ENCODE data around the gene PER3. TPM values are rescaled to one million over a fixed set of nuclear protein-coding genes. Genes with fewer than 3 reads are reported as not detected.

Gene PER3
- total RNA-seq, 1 experiment from 2014 or later, result 3.8 TPM

DNA sequence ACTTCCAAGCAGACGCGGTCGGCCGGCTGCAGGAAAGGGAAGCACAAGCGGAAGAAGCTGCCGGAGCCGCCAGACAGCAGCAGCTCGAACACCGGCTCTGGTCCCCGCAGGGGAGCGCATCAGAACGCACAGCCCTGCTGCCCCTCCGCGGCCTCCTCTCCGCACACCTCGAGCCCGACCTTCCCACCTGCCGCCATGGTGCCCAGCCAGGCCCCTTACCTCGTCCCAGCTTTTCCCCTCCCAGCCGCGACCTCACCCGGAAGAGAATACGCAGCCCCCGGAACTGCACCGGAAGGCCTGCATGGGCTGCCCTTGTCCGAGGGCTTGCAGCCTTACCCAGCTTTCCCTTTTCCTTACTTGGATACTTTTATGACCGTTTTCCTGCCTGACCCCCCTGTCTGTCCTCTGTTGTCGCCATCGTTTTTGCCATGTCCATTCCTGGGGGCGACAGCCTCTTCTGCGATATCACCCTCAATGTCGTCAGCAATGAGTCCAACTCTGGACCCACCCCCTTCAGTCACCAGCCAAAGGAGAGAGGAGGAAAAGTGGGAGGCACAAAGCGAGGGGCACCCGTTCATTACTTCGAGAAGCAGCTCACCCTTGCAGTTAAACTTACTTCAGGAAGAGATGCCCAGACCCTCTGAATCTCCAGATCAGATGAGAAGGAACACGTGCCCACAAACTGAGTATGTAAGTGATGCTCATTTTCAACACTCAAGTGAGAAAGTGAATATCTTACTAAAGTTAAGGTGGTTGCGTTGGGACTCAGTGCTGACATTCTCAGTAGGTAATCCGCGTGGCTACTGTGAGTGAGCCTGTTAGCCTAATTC lies 43.2 kb downstream of the PER3 start:
- intact Hi-C loops (cut with micrococcal nuclease; ENCODE audit: unreplicated experiment), result no loop called here
- CTCF ChIA-PET, result no interaction called here
- H3K4me3 Mint-ChIP-seq (ENCODE audit: low read depth, unreplicated experiment), result no peak overlapping the region
- H3K9me3 Mint-ChIP-seq (ENCODE audit: low read depth, unreplicated experiment), result no peaks in the 10 kb centered on the region
- BruUV-seq (replicated peaks), result no TSS peak
- no peak for DNase-seq
- H3K4me1 Mint-ChIP-seq (ENCODE audit: low read depth, unreplicated experiment), result no peaks in the 10 kb centered on the region
- H3K27me3 Mint-ChIP-seq (ENCODE audit: unreplicated experiment), result no peaks in the 10 kb centered on the region
- TF ChIP-seq, protein P1, sequence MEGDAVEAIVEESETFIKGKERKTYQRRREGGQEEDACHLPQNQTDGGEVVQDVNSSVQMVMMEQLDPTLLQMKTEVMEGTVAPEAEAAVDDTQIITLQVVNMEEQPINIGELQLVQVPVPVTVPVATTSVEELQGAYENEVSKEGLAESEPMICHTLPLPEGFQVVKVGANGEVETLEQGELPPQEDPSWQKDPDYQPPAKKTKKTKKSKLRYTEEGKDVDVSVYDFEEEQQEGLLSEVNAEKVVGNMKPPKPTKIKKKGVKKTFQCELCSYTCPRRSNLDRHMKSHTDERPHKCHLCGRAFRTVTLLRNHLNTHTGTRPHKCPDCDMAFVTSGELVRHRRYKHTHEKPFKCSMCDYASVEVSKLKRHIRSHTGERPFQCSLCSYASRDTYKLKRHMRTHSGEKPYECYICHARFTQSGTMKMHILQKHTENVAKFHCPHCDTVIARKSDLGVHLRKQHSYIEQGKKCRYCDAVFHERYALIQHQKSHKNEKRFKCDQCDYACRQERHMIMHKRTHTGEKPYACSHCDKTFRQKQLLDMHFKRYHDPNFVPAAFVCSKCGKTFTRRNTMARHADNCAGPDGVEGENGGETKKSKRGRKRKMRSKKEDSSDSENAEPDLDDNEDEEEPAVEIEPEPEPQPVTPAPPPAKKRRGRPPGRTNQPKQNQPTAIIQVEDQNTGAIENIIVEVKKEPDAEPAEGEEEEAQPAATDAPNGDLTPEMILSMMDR (IDR thresholded peaks at IDR 0.05; ENCODE audit: unreplicated experiment), result no peak
- no peaks in the 10 kb centered on the region for H3K36me3 Mint-ChIP-seq (ENCODE audit: insufficient read depth, unreplicated experiment)
- no peak overlapping the region for H3K27ac Mint-ChIP-seq (ENCODE audit: unreplicated experiment)

DNA sequence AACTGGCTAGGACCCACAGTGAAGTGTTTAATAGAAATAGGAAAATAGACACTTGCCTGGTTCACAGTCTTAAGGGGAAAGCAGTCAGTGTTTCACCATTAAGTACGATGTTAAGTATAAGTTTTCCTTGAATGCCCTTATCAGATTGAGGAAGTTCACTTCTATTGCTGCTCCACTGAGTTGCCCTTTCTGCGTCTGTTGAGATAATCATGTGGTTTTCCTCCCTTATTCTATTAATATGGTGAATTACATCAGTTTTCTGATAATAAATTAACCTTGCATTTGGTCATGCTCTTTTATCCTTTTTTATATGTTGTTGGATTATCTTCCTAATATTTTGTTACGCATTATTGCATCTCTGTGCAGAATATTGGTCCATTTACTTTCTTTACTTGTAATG lies 47.4 kb downstream of the PER3 start:
- no TSS peak for BruUV-seq (replicated peaks)
- no peak overlapping the region for H3K27ac Mint-ChIP-seq (ENCODE audit: unreplicated experiment)
- H3K27me3 Mint-ChIP-seq (ENCODE audit: unreplicated experiment), result no peaks in the 10 kb centered on the region
- no peaks in the 10 kb centered on the region for H3K9me3 Mint-ChIP-seq (ENCODE audit: low read depth, unreplicated experiment)
- CTCF ChIA-PET, result no interaction called here
- H3K4me3 Mint-ChIP-seq (ENCODE audit: low read depth, unreplicated experiment), result no peak overlapping the region
- TF ChIP-seq, protein P1 (IDR thresholded peaks at IDR 0.05; ENCODE audit: unreplicated experiment), result no peak
- no peaks in the 10 kb centered on the region for H3K4me1 Mint-ChIP-seq (ENCODE audit: low read depth, unreplicated experiment)
- DNase-seq, result no peak
- peaks cover 6% of the 10 kb centered on the region for H3K36me3 Mint-ChIP-seq (ENCODE audit: insufficient read depth, unreplicated experiment)
- intact Hi-C loops (cut with micrococcal nuclease; ENCODE audit: unreplicated experiment), result no loop called here

DNA sequence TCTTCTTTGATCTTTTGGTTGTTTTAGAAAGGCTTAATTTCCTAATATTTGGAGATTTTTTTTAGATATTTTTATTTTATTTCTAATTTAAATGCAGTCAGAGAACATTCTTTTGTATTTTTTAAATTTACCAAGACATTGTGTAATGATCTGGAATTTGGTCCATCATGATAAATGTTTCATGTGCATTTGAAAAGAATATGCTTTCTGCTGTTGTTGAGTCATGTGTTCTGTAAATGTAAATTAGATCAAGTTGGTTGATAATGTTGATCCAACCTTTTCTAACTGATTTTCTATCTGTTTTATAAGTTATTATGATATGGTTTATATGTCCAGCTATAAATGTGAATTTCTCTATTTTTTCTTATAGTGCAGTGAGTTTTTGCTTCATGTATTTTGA lies 48.9 kb downstream of the PER3 start:
- CTCF ChIA-PET, result no interaction called here
- Mint-ChIP-seq H3K9me3 (ENCODE audit: low read depth, unreplicated experiment) (no peaks in the 10 kb centered on the region), H3K4me1 (ENCODE audit: low read depth, unreplicated experiment) (no peaks in the 10 kb centered on the region), H3K27ac (ENCODE audit: unreplicated experiment) (no peak overlapping the region), H3K27me3 (ENCODE audit: unreplicated experiment) (no peaks in the 10 kb centered on the region), H3K4me3 (ENCODE audit: low read depth, unreplicated experiment) (no peak overlapping the region), H3K36me3 (ENCODE audit: insufficient read depth, unreplicated experiment) (peaks cover 6% of the 10 kb centered on the region)
- intact Hi-C loops (cut with micrococcal nuclease; ENCODE audit: unreplicated experiment), result no loop called here
- BruUV-seq (replicated peaks), result no TSS peak
- no peak for DNase-seq
- TF ChIP-seq, protein P1 (IDR thresholded peaks at IDR 0.05; ENCODE audit: unreplicated experiment), result no peak

DNA sequence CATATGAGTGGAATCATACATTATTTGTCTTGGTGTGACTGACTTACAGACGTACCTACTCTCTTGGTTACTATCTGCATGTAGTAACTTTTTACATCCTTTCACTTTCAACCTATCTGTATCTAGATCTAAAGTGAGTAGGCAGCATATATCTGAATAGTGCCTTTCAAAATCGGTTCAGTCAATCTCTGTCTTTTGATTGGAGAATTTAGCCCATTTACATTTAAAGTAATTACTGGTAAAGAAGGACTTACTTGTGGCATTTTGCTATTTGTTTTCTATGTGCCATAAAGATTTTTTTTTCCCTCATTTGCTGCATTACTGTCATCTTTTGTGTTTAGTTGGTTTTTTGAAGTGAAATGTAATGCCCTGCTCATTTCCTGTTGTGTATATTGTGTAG lies 54.6 kb downstream of the PER3 start:
- Mint-ChIP-seq H3K36me3 (ENCODE audit: insufficient read depth, unreplicated experiment) (peaks cover 12% of the 10 kb centered on the region), H3K4me3 (ENCODE audit: low read depth, unreplicated experiment) (no peak overlapping the region), H3K4me1 (ENCODE audit: low read depth, unreplicated experiment) (no peaks in the 10 kb centered on the region), H3K9me3 (ENCODE audit: low read depth, unreplicated experiment) (no peaks in the 10 kb centered on the region), H3K27me3 (ENCODE audit: unreplicated experiment) (no peaks in the 10 kb centered on the region), H3K27ac (ENCODE audit: unreplicated experiment) (no peak overlapping the region)
- DNase-seq, result no peak
- TF ChIP-seq, protein P1 (IDR thresholded peaks at IDR 0.05; ENCODE audit: unreplicated experiment), result no peak
- intact Hi-C loops (cut with micrococcal nuclease; ENCODE audit: unreplicated experiment), result no loop called here
- CTCF ChIA-PET, result no interaction called here
- BruUV-seq (replicated peaks), result no TSS peak

Measured in Calu3 (cell line).